ENCODE data around the gene NLGN1.

Gene NLGN1

GRCh38 chr3:173538410-173538809 is 140.9 kb downstream of the NLGN1 start:
- TF ChIP-seq TAF1 (IDR thresholded peaks at IDR 0.05; ENCODE audit: borderline replicate concordance, insufficient read depth, low read length) = no peak
- TF ChIP-seq SIN3A (IDR thresholded peaks at IDR 0.05; ENCODE audit: borderline replicate concordance, insufficient read depth, low read length) = no peak
- TF ChIP-seq POLR2AphosphoS5 (IDR thresholded peaks at IDR 0.05; ENCODE audit: low read depth, low read length) = no peak

- TF ChIP-seq SIN3A (IDR thresholded peaks at IDR 0.05; ENCODE audit: borderline replicate concordance, insufficient read depth, low read length) (no peak), TAF1 (IDR thresholded peaks at IDR 0.05; ENCODE audit: borderline replicate concordance, insufficient read depth, low read length) (no peak), POLR2AphosphoS5 (IDR thresholded peaks at IDR 0.05; ENCODE audit: low read depth, low read length) (no peak), FOXP2 (optimal IDR thresholded peaks at IDR 0.05; ENCODE audit: borderline replicate concordance, extremely low read depth, extremely low read length, insufficient read depth) (no peak), REST (IDR thresholded peaks at IDR 0.05; ENCODE audit: insufficient read depth in 1 of 2, low read depth in 2 of 2, low read length in 2 of 2) (no peak)
Observed at GRCh38 chr3:173547070-173547469, 149.5 kb downstream of the NLGN1 start.

- no peak for TF ChIP-seq TAF1 (IDR thresholded peaks at IDR 0.05; ENCODE audit: borderline replicate concordance, insufficient read depth, low read length)
Observed at GRCh38 chr3:173548261-173548660, 150.7 kb downstream of the NLGN1 start.

- TF ChIP-seq FOXP2 (optimal IDR thresholded peaks at IDR 0.05; ENCODE audit: borderline replicate concordance, extremely low read depth, extremely low read length, insufficient read depth) = no peak
- TF ChIP-seq REST (IDR thresholded peaks at IDR 0.05; ENCODE audit: insufficient read depth in 1 of 2, low read depth in 2 of 2, low read length in 2 of 2) = no peak
- TF ChIP-seq SIN3A (IDR thresholded peaks at IDR 0.05; ENCODE audit: borderline replicate concordance, insufficient read depth, low read length) = no peak
- no peak for TF ChIP-seq TAF1 (IDR thresholded peaks at IDR 0.05; ENCODE audit: borderline replicate concordance, insufficient read depth, low read length)
- no peak for TF ChIP-seq POLR2AphosphoS5 (IDR thresholded peaks at IDR 0.05; ENCODE audit: low read depth, low read length)
Observed at GRCh38 chr3:173552526-173552925, 155.0 kb downstream of the NLGN1 start.

GRCh38 chr3:173553635-173554280 is 156.2 kb downstream of the NLGN1 start:
- TF ChIP-seq TAF1 (IDR thresholded peaks at IDR 0.05; ENCODE audit: borderline replicate concordance, insufficient read depth, low read length) = no peak
- TF ChIP-seq POLR2AphosphoS5 (IDR thresholded peaks at IDR 0.05; ENCODE audit: low read depth, low read length) = no peak
- TF ChIP-seq REST (IDR thresholded peaks at IDR 0.05; ENCODE audit: insufficient read depth in 1 of 2, low read depth in 2 of 2, low read length in 2 of 2) = no peak

- TF ChIP-seq SIN3A (IDR thresholded peaks at IDR 0.05; ENCODE audit: borderline replicate concordance, insufficient read depth, low read length) (no peak), POLR2AphosphoS5 (IDR thresholded peaks at IDR 0.05; ENCODE audit: low read depth, low read length) (no peak), FOXP2 (optimal IDR thresholded peaks at IDR 0.05; ENCODE audit: borderline replicate concordance, extremely low read depth, extremely low read length, insufficient read depth) (no peak), TAF1 (IDR thresholded peaks at IDR 0.05; ENCODE audit: borderline replicate concordance, insufficient read depth, low read length) (no peak), REST (IDR thresholded peaks at IDR 0.05; ENCODE audit: insufficient read depth in 1 of 2, low read depth in 2 of 2, low read length in 2 of 2) (no peak)
Observed at GRCh38 chr3:173556546-173556945, 159.0 kb downstream of the NLGN1 start.
